ENCODE measurements around the gene UBE2Q1. TPM values are rescaled to one million over a fixed set of nuclear protein-coding genes. Genes with fewer than 3 reads are reported as not detected.

The UBE2Q1 gene
- total and polyA plus RNA-seq, 2 donors (not counting 1 experiment from before 2014, with no cell fraction given): 20.1 to 23.6 TPM

DNA sequence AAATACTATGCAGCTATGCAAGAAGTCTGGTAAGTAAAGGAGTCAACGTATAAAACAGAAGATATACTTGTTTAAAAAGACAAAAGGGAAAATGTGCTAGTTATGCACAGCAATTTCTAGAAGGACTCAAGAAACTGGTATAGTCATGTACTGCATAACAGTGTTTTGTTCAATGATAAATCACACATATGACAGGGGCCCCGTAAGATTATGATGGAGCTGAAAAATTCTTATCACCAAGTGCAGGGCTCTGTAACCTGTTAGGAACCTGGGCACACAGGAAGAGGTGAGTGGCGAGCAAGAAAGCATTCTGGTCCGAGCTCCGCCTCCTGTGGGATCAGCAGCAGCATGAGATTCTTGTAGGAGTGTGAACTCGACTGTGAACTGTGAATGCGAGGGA lies 36.3 kb upstream of the UBE2Q1 start:
- Histone ChIP-seq H3K4me1 (ENCODE audit: control insufficient read depth, extremely low read depth, insufficient read depth, low read length) (peaks cover 1% of the 10 kb centered on the region), H4K20me1 (ENCODE audit: control insufficient read depth, extremely low read depth, insufficient read depth, low read length) (no peaks in the 10 kb centered on the region), H3K79me2 (ENCODE audit: control insufficient read depth, insufficient read depth, low read length) (peaks cover 6% of the 10 kb centered on the region)

DNA sequence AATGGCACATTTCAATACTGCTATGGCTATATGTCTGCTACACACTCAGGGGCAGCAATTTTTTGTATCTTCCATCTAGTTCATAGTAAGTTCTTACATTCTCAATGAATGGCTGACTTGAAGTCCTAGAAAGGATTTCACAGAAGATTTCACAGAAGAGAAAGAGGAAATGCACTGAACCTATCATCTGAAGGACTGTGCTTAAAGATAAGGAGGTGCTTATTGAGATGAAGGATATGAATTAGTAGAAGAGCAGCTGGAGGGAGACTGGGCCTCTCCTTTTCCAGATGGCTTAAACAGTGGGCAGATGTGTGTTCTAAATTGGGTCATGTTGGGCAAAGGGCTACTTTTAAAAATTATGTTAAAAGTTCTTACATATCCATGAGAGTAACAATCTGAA lies 34.9 kb upstream of the UBE2Q1 start:
- H3K9ac ChIP-seq (ENCODE audit: insufficient read depth, low read length): no peak overlapping the region
- H2AFZ ChIP-seq (ENCODE audit: low read length): no peak overlapping the region
- H3K27ac ChIP-seq (ENCODE audit: insufficient read depth, low read length): no peak overlapping the region
- H3K4me1 ChIP-seq (ENCODE audit: control insufficient read depth, extremely low read depth, insufficient read depth, low read length): no peaks in the 10 kb centered on the region
- no peaks in the 10 kb centered on the region for H3K79me2 ChIP-seq (ENCODE audit: control insufficient read depth, insufficient read depth, low read length)
- TF ChIP-seq, protein P1, sequence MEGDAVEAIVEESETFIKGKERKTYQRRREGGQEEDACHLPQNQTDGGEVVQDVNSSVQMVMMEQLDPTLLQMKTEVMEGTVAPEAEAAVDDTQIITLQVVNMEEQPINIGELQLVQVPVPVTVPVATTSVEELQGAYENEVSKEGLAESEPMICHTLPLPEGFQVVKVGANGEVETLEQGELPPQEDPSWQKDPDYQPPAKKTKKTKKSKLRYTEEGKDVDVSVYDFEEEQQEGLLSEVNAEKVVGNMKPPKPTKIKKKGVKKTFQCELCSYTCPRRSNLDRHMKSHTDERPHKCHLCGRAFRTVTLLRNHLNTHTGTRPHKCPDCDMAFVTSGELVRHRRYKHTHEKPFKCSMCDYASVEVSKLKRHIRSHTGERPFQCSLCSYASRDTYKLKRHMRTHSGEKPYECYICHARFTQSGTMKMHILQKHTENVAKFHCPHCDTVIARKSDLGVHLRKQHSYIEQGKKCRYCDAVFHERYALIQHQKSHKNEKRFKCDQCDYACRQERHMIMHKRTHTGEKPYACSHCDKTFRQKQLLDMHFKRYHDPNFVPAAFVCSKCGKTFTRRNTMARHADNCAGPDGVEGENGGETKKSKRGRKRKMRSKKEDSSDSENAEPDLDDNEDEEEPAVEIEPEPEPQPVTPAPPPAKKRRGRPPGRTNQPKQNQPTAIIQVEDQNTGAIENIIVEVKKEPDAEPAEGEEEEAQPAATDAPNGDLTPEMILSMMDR (conservative IDR thresholded peaks at IDR 0.05 in 1 of 2, IDR thresholded peaks at IDR 0.05 in 1 of 2; ENCODE audit: low read depth in 1 of 2, low read length in 2 of 2): no peak
- TF ChIP-seq EZH2 (IDR thresholded peaks at IDR 0.05; ENCODE audit: low read length, missing control alignments): no peak
- no peak for DNase-seq (ENCODE audit: low read depth in 2 of 2)
- no peaks in the 10 kb centered on the region for H3K27me3 ChIP-seq (ENCODE audit: control insufficient read depth, insufficient read depth, low read length)
- H3K36me3 ChIP-seq (ENCODE audit: control insufficient read depth, insufficient read depth, low read length): peaks cover 26% of the 10 kb centered on the region
- no peak overlapping the region for H3K4me3 ChIP-seq (replicated peaks in 1 of 4; ENCODE audit: control extremely low read depth in 1 of 4, insufficient read depth in 1 of 4, low read depth in 3 of 4, low read length in 4 of 4)
- no peak overlapping the region for H3K4me2 ChIP-seq (ENCODE audit: extremely low read depth, insufficient read depth, low read length)
- no peaks in the 10 kb centered on the region for H4K20me1 ChIP-seq (ENCODE audit: control insufficient read depth, extremely low read depth, insufficient read depth, low read length)
- no peaks in the 10 kb centered on the region for H3K9me3 ChIP-seq (ENCODE audit: control insufficient read depth, insufficient read depth, low read depth, low read length)

More for the DNA sequence above, 36.3 kb upstream of the UBE2Q1 start:
- H3K4me2 ChIP-seq (ENCODE audit: extremely low read depth, insufficient read depth, low read length): no peak overlapping the region
- H3K9me3 ChIP-seq (ENCODE audit: control insufficient read depth, insufficient read depth, low read depth, low read length): no peaks in the 10 kb centered on the region
- H3K27ac ChIP-seq (ENCODE audit: insufficient read depth, low read length): no peak overlapping the region
- no peak overlapping the region for H2AFZ ChIP-seq (ENCODE audit: low read length)
- no peak for TF ChIP-seq EZH2 (IDR thresholded peaks at IDR 0.05; ENCODE audit: low read length, missing control alignments)
- TF ChIP-seq, protein P1 (conservative IDR thresholded peaks at IDR 0.05 in 1 of 2, IDR thresholded peaks at IDR 0.05 in 1 of 2; ENCODE audit: low read depth in 1 of 2, low read length in 2 of 2): no peak
- H3K27me3 ChIP-seq (ENCODE audit: control insufficient read depth, insufficient read depth, low read length): no peaks in the 10 kb centered on the region
- DNase-seq (ENCODE audit: low read depth in 2 of 2): no peak
- H3K36me3 ChIP-seq (ENCODE audit: control insufficient read depth, insufficient read depth, low read length): peaks cover 18% of the 10 kb centered on the region
- no peak overlapping the region for H3K9ac ChIP-seq (ENCODE audit: insufficient read depth, low read length)
- no peak overlapping the region for H3K4me3 ChIP-seq (replicated peaks in 1 of 4; ENCODE audit: control extremely low read depth in 1 of 4, insufficient read depth in 1 of 4, low read depth in 3 of 4, low read length in 4 of 4)

DNA sequence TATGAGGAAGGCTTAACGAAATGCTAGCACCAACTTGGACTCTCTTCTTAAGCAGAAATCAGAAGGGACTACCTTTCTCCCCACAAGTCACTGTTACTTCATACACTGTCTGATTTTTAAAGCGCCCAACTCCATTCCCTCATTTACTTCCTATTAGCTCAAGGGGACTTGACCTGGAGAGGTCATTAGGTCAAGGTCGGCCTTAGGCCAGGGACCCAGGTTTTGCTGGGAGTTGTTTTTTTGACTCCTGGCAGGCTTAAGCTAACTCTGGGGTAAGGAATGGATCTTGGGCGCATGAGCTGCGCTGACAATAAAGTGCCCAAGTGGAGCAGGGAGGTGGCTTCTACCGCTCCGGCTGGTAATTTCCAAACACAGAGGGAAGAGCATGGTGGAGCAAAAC lies 32.7 kb upstream of the UBE2Q1 start:
- H3K27ac ChIP-seq (ENCODE audit: insufficient read depth, low read length): no peak overlapping the region
- no peaks in the 10 kb centered on the region for H3K9me3 ChIP-seq (ENCODE audit: control insufficient read depth, insufficient read depth, low read depth, low read length)
- no peaks in the 10 kb centered on the region for H4K20me1 ChIP-seq (ENCODE audit: control insufficient read depth, extremely low read depth, insufficient read depth, low read length)
- no peaks in the 10 kb centered on the region for H3K27me3 ChIP-seq (ENCODE audit: control insufficient read depth, insufficient read depth, low read length)
- no peak for TF ChIP-seq EZH2 (IDR thresholded peaks at IDR 0.05; ENCODE audit: low read length, missing control alignments)
- TF ChIP-seq, protein P1 (conservative IDR thresholded peaks at IDR 0.05 in 1 of 2, IDR thresholded peaks at IDR 0.05 in 1 of 2; ENCODE audit: low read depth in 1 of 2, low read length in 2 of 2): no peak
- peaks cover 29% of the 10 kb centered on the region for H3K36me3 ChIP-seq (ENCODE audit: control insufficient read depth, insufficient read depth, low read length)
- no peak overlapping the region for H3K4me2 ChIP-seq (ENCODE audit: extremely low read depth, insufficient read depth, low read length)
- no peaks in the 10 kb centered on the region for H3K79me2 ChIP-seq (ENCODE audit: control insufficient read depth, insufficient read depth, low read length)
- DNase-seq (ENCODE audit: low read depth in 2 of 2): no peak
- no peak overlapping the region for H3K9ac ChIP-seq (ENCODE audit: insufficient read depth, low read length)
- H2AFZ ChIP-seq (ENCODE audit: low read length): no peak overlapping the region
- H3K4me3 ChIP-seq (replicated peaks in 1 of 4; ENCODE audit: control extremely low read depth in 1 of 4, insufficient read depth in 1 of 4, low read depth in 3 of 4, low read length in 4 of 4): no peak overlapping the region
- H3K4me1 ChIP-seq (ENCODE audit: control insufficient read depth, extremely low read depth, insufficient read depth, low read length): no peaks in the 10 kb centered on the region

All from fibroblast of lung (primary cell).